WTC11 (cell line): Measurements from ENCODE around the gene NDUFAF8. TPM values are rescaled to one million over a fixed set of nuclear protein-coding genes. Genes with fewer than 3 reads are reported as not detected.

Source experiments
- ATAC-seq: fragments of 200-7000 bp; cut with Tn5 transposase; 2 replicates; pipeline ENCODE4 v1.10.0; 2021; ENCODE audit warnings: mild to moderate bottlenecking, moderate library complexity
- CTCF ChIA-PET: fragments of 300-600 bp; sonication (Branson Sonifier 250); formaldehyde crosslinking; loops from one replicate; lab custom pipeline; 2021; ENCODE audit warnings: antibody characterized with exemption; lab: Charles Lee
- POLR2A ChIA-PET: fragments of 350-600 bp; sonication (Branson Sonifier 250); formaldehyde crosslinking; loops from one replicate; lab custom pipeline; 2021; ENCODE audit warnings: antibody characterized with exemption; lab: Charles Lee
- DNase-seq: peaks from one replicate; pipeline ENCODE4 v3.0.0; 2021; ENCODE audit warnings: low spot score
- H3K27ac Mint-ChIP-seq: 2 replicates; pipeline ENCODE4 v1.8.0; 2021; ENCODE audit warnings: mixed read lengths
- H3K27me3 Mint-ChIP-seq: 2 replicates; pipeline ENCODE4 v1.8.0; 2021; ENCODE audit warnings: low read depth, mild to moderate bottlenecking, moderate library complexity, mixed read lengths
- H3K36me3 Mint-ChIP-seq: 2 replicates; pipeline ENCODE4 v1.8.0; 2021; ENCODE audit warnings: mixed read lengths
- H3K4me1 Mint-ChIP-seq: 2 replicates; pipeline ENCODE4 v1.8.0; 2022; ENCODE audit warnings: mixed read lengths
- H3K4me3 Mint-ChIP-seq: 2 replicates; pipeline ENCODE4 v1.8.0; 2021; ENCODE audit warnings: mild to moderate bottlenecking, moderate library complexity, mixed read lengths
- H3K9me3 Mint-ChIP-seq: 2 replicates; pipeline ENCODE4 v1.8.0; 2021; ENCODE audit warnings: mixed read lengths
- ATF2 ChIP-seq: sonication (generic); formaldehyde crosslinking; IDR thresholded peaks from 2 replicates; pipeline ENCODE4 v1.8.1; 2022; ENCODE audit warnings: low read depth, missing genetic modification reagents, borderline replicate concordance
- CREB1 ChIP-seq: sonication (generic); formaldehyde crosslinking; IDR thresholded peaks from 2 replicates; pipeline ENCODE4 v1.8.0; 2023; ENCODE audit warnings: mild to moderate bottlenecking, missing genetic modification reagents
- EMX1 ChIP-seq: fragments of 250-450 bp; sonication (Bioruptor Pico); IDR thresholded peaks from 2 replicates; pipeline ENCODE4 v1.8.0; 2021; ENCODE audit warnings: mild to moderate bottlenecking
- ESRRA ChIP-seq: sonication (generic); formaldehyde crosslinking; IDR thresholded peaks from 2 replicates; pipeline ENCODE4 v1.8.1; 2022; ENCODE audit warnings: mild to moderate bottlenecking, missing genetic modification reagents, borderline replicate concordance
- ETV6 ChIP-seq: sonication (generic); formaldehyde crosslinking; IDR thresholded peaks from 2 replicates; pipeline ENCODE4 v1.8.1; 2022; ENCODE audit warnings: mild to moderate bottlenecking, missing genetic modification reagents
- FOXP1 ChIP-seq: sonication (generic); formaldehyde crosslinking; IDR thresholded peaks from 2 replicates; pipeline ENCODE4 v1.8.0; 2022; ENCODE audit warnings: missing genetic modification reagents, mild to moderate bottlenecking, moderate library complexity, borderline replicate concordance
- FOXP4 ChIP-seq: sonication (generic); formaldehyde crosslinking; IDR thresholded peaks from 2 replicates; pipeline ENCODE4 v1.8.0; 2022; ENCODE audit warnings: mild to moderate bottlenecking, missing genetic modification reagents
- GRHL2 ChIP-seq: fragments of 250-450 bp; sonication (Bioruptor Pico); IDR thresholded peaks from 2 replicates; pipeline ENCODE4 v1.8.0; 2022; ENCODE audit warnings: mild to moderate bottlenecking, moderate library complexity; ENCODE audit not compliant: insufficient replicate concordance, severe bottlenecking
- KAT7 ChIP-seq: sonication (generic); formaldehyde crosslinking; IDR thresholded peaks from 2 replicates; pipeline ENCODE4 v1.8.1; 2023; ENCODE audit warnings: missing genetic modification reagents, mild to moderate bottlenecking, borderline replicate concordance
- MYBL2 ChIP-seq: sonication (generic); formaldehyde crosslinking; IDR thresholded peaks from 2 replicates; pipeline ENCODE4 v1.8.1; 2023; ENCODE audit warnings: mild to moderate bottlenecking, moderate library complexity, missing genetic modification reagents
- NFE2L1 ChIP-seq: sonication (generic); formaldehyde crosslinking; IDR thresholded peaks from 2 replicates; pipeline ENCODE4 v1.8.1; 2023; ENCODE audit warnings: missing genetic modification reagents
- PRRX2 ChIP-seq: fragments of 250-450 bp; sonication (Bioruptor Pico); IDR thresholded peaks from 2 replicates; pipeline ENCODE4 v1.8.0; 2021; ENCODE audit warnings: mild to moderate bottlenecking
- TCF7 ChIP-seq: sonication (generic); formaldehyde crosslinking; IDR thresholded peaks from 2 replicates; pipeline ENCODE4 v1.8.0; 2022; ENCODE audit warnings: mild to moderate bottlenecking, low read depth, missing genetic modification reagents, moderate library complexity
- USF2 ChIP-seq: sonication (generic); formaldehyde crosslinking; IDR thresholded peaks from 2 replicates; pipeline ENCODE4 v1.8.1; 2023; ENCODE audit warnings: mild to moderate bottlenecking, missing genetic modification reagents, moderate library complexity
- ZNF219 ChIP-seq: sonication (generic); formaldehyde crosslinking; IDR thresholded peaks from 2 replicates; pipeline ENCODE4 v1.8.0; 2023; ENCODE audit warnings: missing genetic modification reagents, mild to moderate bottlenecking, borderline replicate concordance
- ZNF232 ChIP-seq: sonication (generic); formaldehyde crosslinking; IDR thresholded peaks from 2 replicates; pipeline ENCODE4 v1.8.0; 2022; ENCODE audit warnings: mild to moderate bottlenecking, missing genetic modification reagents
- ZNF263 ChIP-seq: sonication (generic); formaldehyde crosslinking; IDR thresholded peaks from 2 replicates; pipeline ENCODE4 v1.8.1; 2022; ENCODE audit warnings: low read depth, mild to moderate bottlenecking, moderate library complexity, missing genetic modification reagents
- ZNF317 ChIP-seq: sonication (generic); formaldehyde crosslinking; IDR thresholded peaks from 2 replicates; pipeline ENCODE4 v1.8.1; 2023; ENCODE audit warnings: low read depth, mild to moderate bottlenecking, moderate library complexity, missing genetic modification reagents, borderline replicate concordance
- ZNF396 ChIP-seq: fragments of 250-450 bp; sonication (Bioruptor Pico); IDR thresholded peaks from 2 replicates; pipeline ENCODE4 v1.8.0; 2021; ENCODE audit warnings: mild to moderate bottlenecking, moderate library complexity, borderline replicate concordance
- ZNF671 ChIP-seq: fragments of 250-450 bp; sonication (Bioruptor Pico); IDR thresholded peaks from 2 replicates; pipeline ENCODE4 v1.8.0; 2021; ENCODE audit warnings: mild to moderate bottlenecking
- ZSCAN18 ChIP-seq: fragments of 250-450 bp; sonication (Bioruptor Pico); IDR thresholded peaks from 2 replicates; pipeline ENCODE4 v2.1.2; 2022; ENCODE audit warnings: mild to moderate bottlenecking, moderate library complexity
- total RNA-seq: library from RNA; stranded (reverse); gene quantifications from 3 replicates; pipeline ENCODE4 v1.2.3, GENCODE V29; 2021
- TF ChIP-seq, protein P1 (sequence below): sonication (generic); formaldehyde crosslinking; IDR thresholded peaks from 2 replicates; pipeline ENCODE4 v1.8.1; 2023; ENCODE audit warnings: mild to moderate bottlenecking, moderate library complexity, missing genetic modification reagents
- TF ChIP-seq, protein P2 (sequence below): sonication (generic); formaldehyde crosslinking; IDR thresholded peaks from 2 replicates; pipeline ENCODE4 v1.8.0; 2022; ENCODE audit warnings: mild to moderate bottlenecking, missing genetic modification reagents
- TF ChIP-seq, protein P3 (sequence below): fragments of 250-450 bp; sonication (Bioruptor Pico); IDR thresholded peaks from 2 replicates; pipeline ENCODE4 v1.8.0; 2021; ENCODE audit warnings: mild to moderate bottlenecking

Gene NDUFAF8
- total RNA-seq, 1 experiment from 2014 or later, result 73.0 TPM

GRCh38 chr17:81194941-81195901 lies 43.9 kb upstream of the NDUFAF8 start (continued):
- TF ChIP-seq, protein P1, sequence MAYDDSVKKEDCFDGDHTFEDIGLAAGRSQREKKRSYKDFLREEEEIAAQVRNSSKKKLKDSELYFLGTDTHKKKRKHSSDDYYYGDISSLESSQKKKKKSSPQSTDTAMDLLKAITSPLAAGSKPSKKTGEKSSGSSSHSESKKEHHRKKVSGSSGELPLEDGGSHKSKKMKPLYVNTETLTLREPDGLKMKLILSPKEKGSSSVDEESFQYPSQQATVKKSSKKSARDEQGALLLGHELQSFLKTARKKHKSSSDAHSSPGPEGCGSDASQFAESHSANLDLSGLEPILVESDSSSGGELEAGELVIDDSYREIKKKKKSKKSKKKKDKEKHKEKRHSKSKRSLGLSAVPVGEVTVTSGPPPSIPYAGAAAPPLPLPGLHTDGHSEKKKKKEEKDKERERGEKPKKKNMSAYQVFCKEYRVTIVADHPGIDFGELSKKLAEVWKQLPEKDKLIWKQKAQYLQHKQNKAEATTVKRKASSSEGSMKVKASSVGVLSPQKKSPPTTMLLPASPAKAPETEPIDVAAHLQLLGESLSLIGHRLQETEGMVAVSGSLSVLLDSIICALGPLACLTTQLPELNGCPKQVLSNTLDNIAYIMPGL (CRISPR knock-in tag), result no peak
- TF ChIP-seq ZNF219 (CRISPR knock-in tag) (no peak), NFE2L1 (CRISPR knock-in tag) (no peak), FOXP4 (no peak), CREB1 (no peak), MYBL2 (CRISPR knock-in tag) (no peak), TCF7 (CRISPR knock-in tag) (no peak), ESRRA (CRISPR knock-in tag) (no peak), FOXP1 (no peak), PRRX2 (CRISPR knock-in tag) (no peak)
- TF ChIP-seq, all 79 proteins: peak for 0

DNA sequence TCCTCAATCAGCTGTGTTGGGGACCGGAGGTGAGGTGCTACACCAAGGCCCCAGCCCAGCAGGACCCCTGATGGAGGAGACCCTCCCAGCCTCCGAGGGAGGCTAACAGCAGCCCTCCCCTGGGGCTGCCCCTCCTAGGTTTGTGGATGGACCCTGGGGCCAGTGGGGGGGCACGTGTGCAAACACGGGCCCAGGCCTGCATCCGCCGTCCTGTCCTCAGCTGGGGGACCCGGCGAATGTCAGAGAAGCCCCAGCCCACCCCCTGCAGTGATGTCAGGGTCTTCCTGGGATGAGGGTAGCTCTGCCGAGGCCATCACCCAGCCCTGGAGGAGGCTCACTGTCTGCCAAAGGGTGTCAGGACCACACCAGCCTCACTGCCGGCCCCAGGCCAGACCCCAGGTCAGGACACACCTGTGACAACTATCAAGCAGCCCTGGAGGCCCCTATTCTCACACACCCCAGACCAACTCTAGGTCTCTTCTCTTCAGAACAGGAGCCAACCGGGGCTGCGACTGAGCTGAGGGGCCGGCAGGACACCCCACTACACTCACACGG lies 43.1 kb upstream of the NDUFAF8 start:
- CTCF ChIA-PET, result no interaction called here
- Mint-ChIP-seq H3K27me3 (no peaks in the 10 kb centered on the region), H3K4me3 (no peak overlapping the region), H3K4me1 (no peaks in the 10 kb centered on the region), H3K9me3 (no peaks in the 10 kb centered on the region), H3K36me3 (peaks cover 2% of the 10 kb centered on the region; the same call in 1 of the 2 replicates), H3K27ac (no peak overlapping the region)
- DNase-seq (no peak), ATAC-seq (no peak)
- POLR2A ChIA-PET, result no interaction called here
- TF ChIP-seq TCF7 (CRISPR knock-in tag), result no peak
- no peak for TF ChIP-seq ZNF671
- TF ChIP-seq CREB1, result no peak
- no peak for TF ChIP-seq ZSCAN18 (CRISPR knock-in tag)
- no peak for TF ChIP-seq ZNF317 (CRISPR knock-in tag)
- TF ChIP-seq, protein P2, sequence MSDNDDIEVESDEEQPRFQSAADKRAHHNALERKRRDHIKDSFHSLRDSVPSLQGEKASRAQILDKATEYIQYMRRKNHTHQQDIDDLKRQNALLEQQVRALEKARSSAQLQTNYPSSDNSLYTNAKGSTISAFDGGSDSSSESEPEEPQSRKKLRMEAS (CRISPR knock-in tag), result no peak
- no peak for TF ChIP-seq USF2 (CRISPR knock-in tag)
- TF ChIP-seq FOXP4, result no peak
- TF ChIP-seq EMX1, result no peak
- TF ChIP-seq ZNF263 (CRISPR knock-in tag), result no peak
- TF ChIP-seq GRHL2 (CRISPR knock-in tag), result no peak
- TF ChIP-seq ZNF232 (CRISPR knock-in tag), result no peak
- TF ChIP-seq KAT7 (CRISPR knock-in tag), result no peak
- TF ChIP-seq, protein P3, sequence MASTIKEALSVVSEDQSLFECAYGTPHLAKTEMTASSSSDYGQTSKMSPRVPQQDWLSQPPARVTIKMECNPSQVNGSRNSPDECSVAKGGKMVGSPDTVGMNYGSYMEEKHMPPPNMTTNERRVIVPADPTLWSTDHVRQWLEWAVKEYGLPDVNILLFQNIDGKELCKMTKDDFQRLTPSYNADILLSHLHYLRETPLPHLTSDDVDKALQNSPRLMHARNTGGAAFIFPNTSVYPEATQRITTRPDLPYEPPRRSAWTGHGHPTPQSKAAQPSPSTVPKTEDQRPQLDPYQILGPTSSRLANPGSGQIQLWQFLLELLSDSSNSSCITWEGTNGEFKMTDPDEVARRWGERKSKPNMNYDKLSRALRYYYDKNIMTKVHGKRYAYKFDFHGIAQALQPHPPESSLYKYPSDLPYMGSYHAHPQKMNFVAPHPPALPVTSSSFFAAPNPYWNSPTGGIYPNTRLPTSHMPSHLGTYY (CRISPR knock-in tag), result no peak
- no peak for TF ChIP-seq ETV6 (CRISPR knock-in tag)
- TF ChIP-seq ZNF396 (CRISPR knock-in tag), result no peak
- TF ChIP-seq ATF2, result no peak
